Gastrocnemius medialis (tissue), 4 donors: Measurements from ENCODE around the gene SLC22A1.

Source experiments
- CTCF ChIP-seq, 5 experiments: fragments of 450-650 bp in 3 of 5; fragments of 200-600 bp in 2 of 5; sonication (generic) in 2 of 5; IDR thresholded peaks in 4 of 5; conservative IDR thresholded peaks in 1 of 5; 1 replicate in 4 of 5; 2 replicates in 1 of 5; pipeline ENCODE4 v1.5.1; 2016 to 2019; ENCODE audit warnings: antibody characterized with exemption in 5 of 5, mild to moderate bottlenecking in 3 of 5, moderate library complexity in 3 of 5
- POLR2A ChIP-seq, 2 donors: fragments of 450-650 bp; IDR thresholded peaks; one replicate each; pipeline ENCODE4 v1.6.1; 2017; ENCODE audit warnings: antibody characterized with exemption in 2 of 2, mild to moderate bottlenecking in 2 of 2, moderate library complexity in 2 of 2

GRCh38 chr6:160104821-160105517 is 16.6 kb upstream of the SLC22A1 start:
- TF ChIP-seq POLR2A (IDR thresholded peaks at IDR 0.05) = no peak
- no peak for TF ChIP-seq CTCF (IDR thresholded peaks at IDR 0.05 in 4 of 5, conservative IDR thresholded peaks at IDR 0.05 in 1 of 5)
